Natural killer cell (primary cell): ENCODE measurements around the gene C15orf40. TPM values are rescaled to one million over a fixed set of nuclear protein-coding genes. Genes with fewer than 3 reads are reported as not detected.
A peak's percentile ranks its signal among the peaks of the same experiment; 100 is the strongest.

Source experiments
- ATAC-seq, 3 donors: fragments of 150-1000 bp in 2 of 3; fragments of 200-7000 bp in 1 of 3; cut with Tn5 transposase; 1 replicate in 1 of 3; 2 replicates in 2 of 3; pipeline ENCODE4 v1.10.0; 2021; ENCODE audit warnings: mild to moderate bottlenecking in 2 of 3, moderate library complexity in 2 of 3
- DNase-seq, 2 donors: peaks; one replicate each; pipeline versions ENCODE4 v3.0.0 to v3.0.0-alpha.2; 2013 to 2021; ENCODE audit warnings: mixed read lengths in 1 of 2
- H3K27ac ChIP-seq: one replicate; pipeline ENCODE4 v1.5.1; 2013; ENCODE audit warnings: mild to moderate bottlenecking, low read length
- H3K27me3 ChIP-seq: one replicate; pipeline ENCODE4 v1.6.1; 2013; ENCODE audit warnings: low read length; ENCODE audit not compliant: control insufficient read depth, insufficient read depth
- H3K36me3 ChIP-seq: one replicate; pipeline ENCODE4 v1.6.1; 2013; ENCODE audit warnings: low read length; ENCODE audit not compliant: control insufficient read depth, insufficient read depth
- H3K4me1 ChIP-seq: one replicate; pipeline ENCODE4 v1.6.1; 2013; ENCODE audit warnings: low read length; ENCODE audit not compliant: control insufficient read depth, insufficient read depth
- H3K4me3 ChIP-seq: one replicate; pipeline ENCODE4 v1.5.1; 2013; ENCODE audit warnings: low read length
- H3K9me3 ChIP-seq: one replicate; pipeline ENCODE4 v1.6.1; 2013; ENCODE audit warnings: low read length; ENCODE audit not compliant: control insufficient read depth, insufficient read depth
- H3K27ac Mint-ChIP-seq, 2 donors: one replicate each; pipeline ENCODE4 v1.8.0; 2022; ENCODE audit warnings: mild to moderate bottlenecking in 2 of 2, mixed read lengths in 2 of 2, moderate library complexity in 1 of 2
- H3K27me3 Mint-ChIP-seq, 2 donors: one replicate each; pipeline ENCODE4 v1.8.0; 2022; ENCODE audit warnings: low read depth in 2 of 2, mixed read lengths in 2 of 2
- H3K36me3 Mint-ChIP-seq: one replicate; pipeline ENCODE4 v1.8.0; 2022; ENCODE audit warnings: mixed read lengths
- H3K4me1 Mint-ChIP-seq, 2 donors: one replicate each; pipeline ENCODE4 v1.8.0; 2022; ENCODE audit warnings: mixed read lengths in 2 of 2
- H3K4me3 Mint-ChIP-seq: one replicate; pipeline ENCODE4 v1.8.0; 2022; ENCODE audit warnings: mild to moderate bottlenecking, moderate library complexity, mixed read lengths
- H3K9me3 Mint-ChIP-seq, 2 donors: one replicate each; pipeline ENCODE4 v1.8.0; 2022; ENCODE audit warnings: mixed read lengths in 2 of 2
- WGBS: methylation state at CpG from one replicate; pipeline ENCODE4 v1.1.7; 2013; ENCODE audit warnings: missing lambda C conversion rate; ENCODE audit not compliant: insufficient coverage; 5-methylcytosine and 5-hydroxymethylcytosine counted together
- intact Hi-C: fragments of 100-400 bp; cut with micrococcal nuclease; formaldehyde crosslinking; loops from one replicate; pipeline ENCODE4 v1.14.2; 2022
- total RNA-seq, 4 donors: library from RNA; stranded (reverse); fragments of 120-200 nt in 1 of 4; gene quantifications; one replicate each; pipeline versions ENCODE4 v1.2.3 to v1.2.4, GENCODE V29; 2013 to 2022
- TF ChIP-seq, protein P1 (sequence below): fragments of 200-600 bp; IDR thresholded peaks from one replicate; pipeline ENCODE4 v1.8.0; 2022; ENCODE audit warnings: antibody characterized with exemption

The C15orf40 gene
- total RNA-seq, 3 donors from 2014 or later (not counting 1 experiment from before 2014, with no cell fraction given): 12.5 to 16.0 (median 15.1) TPM

DNA sequence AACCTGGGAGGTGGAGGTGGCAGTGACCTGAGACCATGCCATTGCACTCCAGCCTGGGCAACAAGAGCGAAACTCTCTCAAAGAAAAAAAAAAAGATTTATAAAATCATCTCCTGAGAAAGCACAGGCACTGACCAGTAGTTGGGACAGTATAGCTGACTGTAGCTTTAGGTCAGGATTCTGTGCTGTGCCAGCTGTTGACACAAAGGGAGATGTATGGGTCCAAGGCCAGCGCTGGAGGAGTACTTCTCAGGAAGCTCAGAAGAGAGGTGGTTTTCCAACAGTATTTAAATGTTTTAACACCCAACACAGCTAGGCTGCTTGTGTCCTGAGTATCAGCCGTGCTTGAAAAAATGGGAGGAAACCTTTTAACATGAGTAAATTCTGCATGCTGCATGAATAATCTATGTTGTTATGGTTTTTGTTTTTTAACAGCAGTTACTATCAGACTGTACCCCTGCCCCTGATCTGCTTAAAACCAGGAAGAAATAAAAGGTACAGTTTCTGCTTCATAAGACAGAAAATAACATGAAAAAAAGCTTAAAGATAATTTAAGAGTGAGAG lies 18.9 kb downstream of the C15orf40 start:
- WGBS: 100% methylated on average over 1 of the region's 3 CpGs
- H3K36me3 ChIP-seq: peaks cover 20% of the 10 kb centered on the region
- DNase-seq (no peak), ATAC-seq (no peak)
- Mint-ChIP-seq H3K9me3 (no peaks in the 10 kb centered on the region), H3K27me3 (no peaks in the 10 kb centered on the region), H3K27ac (no peak overlapping the region), H3K4me1 (peaks cover 2% of the 10 kb centered on the region in 2 donors), H3K36me3 (no peaks in the 10 kb centered on the region), H3K4me3 (no peak overlapping the region)
- no peak overlapping the region for H3K27ac ChIP-seq
- intact Hi-C loops: no loop called here
- TF ChIP-seq, protein P1, sequence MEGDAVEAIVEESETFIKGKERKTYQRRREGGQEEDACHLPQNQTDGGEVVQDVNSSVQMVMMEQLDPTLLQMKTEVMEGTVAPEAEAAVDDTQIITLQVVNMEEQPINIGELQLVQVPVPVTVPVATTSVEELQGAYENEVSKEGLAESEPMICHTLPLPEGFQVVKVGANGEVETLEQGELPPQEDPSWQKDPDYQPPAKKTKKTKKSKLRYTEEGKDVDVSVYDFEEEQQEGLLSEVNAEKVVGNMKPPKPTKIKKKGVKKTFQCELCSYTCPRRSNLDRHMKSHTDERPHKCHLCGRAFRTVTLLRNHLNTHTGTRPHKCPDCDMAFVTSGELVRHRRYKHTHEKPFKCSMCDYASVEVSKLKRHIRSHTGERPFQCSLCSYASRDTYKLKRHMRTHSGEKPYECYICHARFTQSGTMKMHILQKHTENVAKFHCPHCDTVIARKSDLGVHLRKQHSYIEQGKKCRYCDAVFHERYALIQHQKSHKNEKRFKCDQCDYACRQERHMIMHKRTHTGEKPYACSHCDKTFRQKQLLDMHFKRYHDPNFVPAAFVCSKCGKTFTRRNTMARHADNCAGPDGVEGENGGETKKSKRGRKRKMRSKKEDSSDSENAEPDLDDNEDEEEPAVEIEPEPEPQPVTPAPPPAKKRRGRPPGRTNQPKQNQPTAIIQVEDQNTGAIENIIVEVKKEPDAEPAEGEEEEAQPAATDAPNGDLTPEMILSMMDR: no peak
- no peaks in the 10 kb centered on the region for H3K27me3 ChIP-seq
- no peak overlapping the region for H3K4me3 ChIP-seq
- H3K4me1 ChIP-seq: no peaks in the 10 kb centered on the region
- H3K9me3 ChIP-seq: no peaks in the 10 kb centered on the region

DNA sequence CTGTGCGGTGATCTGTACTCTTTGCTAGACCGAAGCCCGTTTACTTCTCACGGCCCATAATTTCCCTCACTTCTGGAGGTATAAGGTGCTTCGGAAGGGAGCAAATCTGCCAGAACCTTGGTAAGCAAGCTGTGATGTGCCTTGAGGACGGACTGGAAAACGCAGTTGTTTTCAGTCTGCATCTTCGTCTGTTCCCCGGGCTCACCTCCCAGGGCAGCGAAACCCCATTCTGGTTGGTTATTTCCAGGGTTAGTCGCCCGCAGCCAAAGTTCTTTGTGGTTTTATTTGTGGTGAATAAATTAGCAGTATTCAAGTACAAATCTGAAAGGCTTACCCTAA lies 25.0 kb downstream of the C15orf40 start:
- Histone ChIP-seq H3K4me1 (peaks cover 15% of the 10 kb centered on the region), H3K27ac (peak overlapping the region; percentile 72), H3K27me3 (no peaks in the 10 kb centered on the region), H3K9me3 (no peaks in the 10 kb centered on the region), H3K36me3 (peaks cover 16% of the 10 kb centered on the region), H3K4me3 (peak overlapping the region; percentile 94)
- Mint-ChIP-seq H3K27me3 (no peaks in the 10 kb centered on the region), H3K4me3 (peak overlapping the region; percentile 97), H3K27ac (peak overlapping the region; percentile 90 to 94), H3K4me1 (peaks cover 22 to 30% of the 10 kb centered on the region in 2 donors), H3K36me3 (no peaks in the 10 kb centered on the region), H3K9me3 (no peaks in the 10 kb centered on the region)
- intact Hi-C loops: loop anchor here (1.0 to 2.0 kb wide), 3 partner anchors 14 to 446 kb away; partner anchors contain the start of genes C15orf40 and RPS17
- 0% methylated on average over 10 of the region's 12 CpGs for WGBS
- TF ChIP-seq, protein P1: no peak
- peak; percentile 49 to 51 (median 50) for ATAC-seq
- DNase-seq: peak in 1 of 2 donors; percentile 60

DNA sequence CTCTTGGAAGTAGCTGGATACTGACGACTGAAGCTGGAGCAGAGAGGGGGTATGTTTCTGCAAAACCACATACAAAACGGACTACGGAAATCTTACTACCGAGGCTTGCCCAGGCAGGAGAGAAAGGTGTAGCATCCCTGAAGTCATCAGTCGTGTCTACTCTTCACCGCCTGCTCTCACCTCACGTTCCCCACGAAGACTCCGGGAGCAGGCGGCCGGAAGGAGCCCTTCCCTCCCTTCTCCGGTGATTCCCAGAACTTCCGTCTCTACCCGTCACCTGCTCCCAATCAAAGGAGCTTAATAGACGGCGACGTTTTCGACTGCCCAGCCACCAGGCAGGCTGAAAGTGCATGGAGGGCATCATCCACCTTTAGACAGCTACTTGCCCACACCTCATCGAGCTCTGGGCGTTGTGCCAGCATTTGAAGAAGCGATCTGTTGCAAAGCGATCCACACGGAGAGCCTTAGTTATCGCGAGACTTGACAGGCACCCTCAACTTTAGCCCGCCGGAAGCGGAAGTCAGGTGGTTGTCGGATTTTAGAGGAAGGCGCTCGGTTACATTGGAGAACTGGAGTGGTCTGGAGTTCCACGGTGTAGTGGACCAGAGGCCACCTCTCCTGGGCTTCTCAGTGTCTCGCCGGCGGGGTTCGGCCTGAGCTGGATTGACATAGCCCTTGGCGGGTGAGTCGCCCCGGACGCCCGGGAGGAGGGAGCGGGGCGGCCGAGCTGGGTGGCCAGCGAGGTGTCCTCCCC lies 25.6 kb downstream of the C15orf40 start, which contains the start of gene RAMAC:
Gene RAMAC (plus strand): TSS at position 523 of the 754 bp plus-strand sequence. CDS start 2,809 bp downstream, outside the sequence.
- Mint-ChIP-seq H3K36me3 (no peaks in the 10 kb centered on the region), H3K27me3 (no peaks in the 10 kb centered on the region), H3K9me3 (no peaks in the 10 kb centered on the region), H3K4me3 (peak within 1 kb of the TSS; percentile 97), H3K27ac (peak within 1 kb of the TSS; percentile 90 to 94), H3K4me1 (peaks cover 22 to 30% of the 10 kb centered on the region in 2 donors)
- H3K27me3 ChIP-seq: no peaks in the 10 kb centered on the region
- ATAC-seq (peak; percentile 91 to 95 (median 94)), DNase-seq (peak; percentile 84 to 98)
- H3K4me1 ChIP-seq: peaks cover 15% of the 10 kb centered on the region
- H3K27ac ChIP-seq: peak within 1 kb of the TSS; percentile 72
- peaks cover 14% of the 10 kb centered on the region for H3K36me3 ChIP-seq
- peak within 1 kb of the TSS; percentile 94 for H3K4me3 ChIP-seq
- intact Hi-C loops: loop anchor here (1.0 to 2.0 kb wide), 3 partner anchors 15 to 446 kb away; partner anchors contain the start of genes C15orf40 and RPS17
- under 1% methylated on average over 45 of the region's 45 CpGs for WGBS
- H3K9me3 ChIP-seq: no peaks in the 10 kb centered on the region
- TF ChIP-seq, protein P1: no peak
